Measurements from ENCODE around the gene MBD5. TPM values are rescaled to one million over a fixed set of nuclear protein-coding genes. Genes with fewer than 3 reads are reported as not detected.

MBD5 gene
- total RNA-seq, 1 experiment from 2014 or later: 33.7 TPM

- TF ChIP-seq, protein P1, sequence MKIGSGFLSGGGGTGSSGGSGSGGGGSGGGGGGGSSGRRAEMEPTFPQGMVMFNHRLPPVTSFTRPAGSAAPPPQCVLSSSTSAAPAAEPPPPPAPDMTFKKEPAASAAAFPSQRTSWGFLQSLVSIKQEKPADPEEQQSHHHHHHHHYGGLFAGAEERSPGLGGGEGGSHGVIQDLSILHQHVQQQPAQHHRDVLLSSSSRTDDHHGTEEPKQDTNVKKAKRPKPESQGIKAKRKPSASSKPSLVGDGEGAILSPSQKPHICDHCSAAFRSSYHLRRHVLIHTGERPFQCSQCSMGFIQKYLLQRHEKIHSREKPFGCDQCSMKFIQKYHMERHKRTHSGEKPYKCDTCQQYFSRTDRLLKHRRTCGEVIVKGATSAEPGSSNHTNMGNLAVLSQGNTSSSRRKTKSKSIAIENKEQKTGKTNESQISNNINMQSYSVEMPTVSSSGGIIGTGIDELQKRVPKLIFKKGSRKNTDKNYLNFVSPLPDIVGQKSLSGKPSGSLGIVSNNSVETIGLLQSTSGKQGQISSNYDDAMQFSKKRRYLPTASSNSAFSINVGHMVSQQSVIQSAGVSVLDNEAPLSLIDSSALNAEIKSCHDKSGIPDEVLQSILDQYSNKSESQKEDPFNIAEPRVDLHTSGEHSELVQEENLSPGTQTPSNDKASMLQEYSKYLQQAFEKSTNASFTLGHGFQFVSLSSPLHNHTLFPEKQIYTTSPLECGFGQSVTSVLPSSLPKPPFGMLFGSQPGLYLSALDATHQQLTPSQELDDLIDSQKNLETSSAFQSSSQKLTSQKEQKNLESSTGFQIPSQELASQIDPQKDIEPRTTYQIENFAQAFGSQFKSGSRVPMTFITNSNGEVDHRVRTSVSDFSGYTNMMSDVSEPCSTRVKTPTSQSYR (CRISPR knock-in tag; IDR thresholded peaks at IDR 0.05): no peak
Measured at GRCh38 chr2:148023861-148024260, 3.0 kb downstream of the MBD5 start (continued).

DNA sequence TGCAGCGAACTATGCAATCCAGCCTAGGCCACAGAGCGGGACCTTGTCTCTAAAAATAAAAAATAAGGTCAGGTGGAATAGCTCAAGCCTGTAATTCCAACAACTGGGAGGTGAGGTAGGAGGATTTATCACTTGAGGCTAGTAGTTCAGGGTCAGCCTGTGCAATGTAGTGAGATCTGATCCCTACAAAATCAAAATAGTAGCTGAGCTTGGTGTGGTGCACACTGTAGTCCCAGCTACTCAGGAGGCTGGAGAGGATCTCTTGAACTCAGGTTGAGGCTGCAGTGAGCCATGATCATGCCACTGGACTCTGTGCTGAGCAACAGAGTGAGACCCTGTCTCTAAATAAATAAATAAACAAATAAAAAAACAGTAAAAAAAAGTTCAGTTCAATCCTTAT lies 5.7 kb downstream of the MBD5 start:
- no peaks in the 10 kb centered on the region for H3K9me3 Mint-ChIP-seq
- H3K27ac Mint-ChIP-seq: no peak overlapping the region
- CTCF ChIA-PET: no interaction called here

More for the DNA sequence above, 5.7 kb downstream of the MBD5 start:
- H3K27me3 Mint-ChIP-seq (ENCODE audit: low read depth): no peaks in the 10 kb centered on the region
- POLR2A ChIA-PET: no interaction called here
- H3K4me3 Mint-ChIP-seq: no peak overlapping the region
- ATAC-seq (no peak), DNase-seq (ENCODE audit: low spot score) (no peak)
- peaks cover 14% of the 10 kb centered on the region for H3K4me1 Mint-ChIP-seq
- no peaks in the 10 kb centered on the region for H3K36me3 Mint-ChIP-seq
- TF ChIP-seq ZNF121 (CRISPR knock-in tag; IDR thresholded peaks at IDR 0.05): no peak
- no peak for TF ChIP-seq MAX (CRISPR knock-in tag; IDR thresholded peaks at IDR 0.05)
- no peak for TF ChIP-seq FOXP4 (CRISPR knock-in tag; IDR thresholded peaks at IDR 0.05)
- TF ChIP-seq ATF6 (CRISPR knock-in tag; IDR thresholded peaks at IDR 0.05): no peak
- no peak for TF ChIP-seq ZNF512 (CRISPR knock-in tag; IDR thresholded peaks at IDR 0.05; ENCODE audit: borderline replicate concordance)
- no peak for TF ChIP-seq ATF1 (CRISPR knock-in tag; IDR thresholded peaks at IDR 0.05)
- no peak for TF ChIP-seq ZSCAN18 (CRISPR knock-in tag; IDR thresholded peaks at IDR 0.05)
- TF ChIP-seq FOXJ3 (CRISPR knock-in tag; IDR thresholded peaks at IDR 0.05; ENCODE audit: borderline replicate concordance): no peak
- no peak for TF ChIP-seq CREB1 (CRISPR knock-in tag; IDR thresholded peaks at IDR 0.05)
- TF ChIP-seq RELA (CRISPR knock-in tag; IDR thresholded peaks at IDR 0.05; ENCODE audit: borderline replicate concordance): no peak
- no peak for TF ChIP-seq TP53 (CRISPR knock-in tag; IDR thresholded peaks at IDR 0.05)
- no peak for TF ChIP-seq TEAD4 (CRISPR knock-in tag; IDR thresholded peaks at IDR 0.05)
